ENCODE data around the gene VANGL2. TPM values are rescaled to one million over a fixed set of nuclear protein-coding genes. Genes with fewer than 3 reads are reported as not detected.

VANGL2 gene
- total and polyA plus RNA-seq, 9 of the 15 experiments (the other 6 are each of a cell fraction or from before 2014, with no cell fraction given), result 0.28 to 4.0 (median 0.98) TPM

DNA sequence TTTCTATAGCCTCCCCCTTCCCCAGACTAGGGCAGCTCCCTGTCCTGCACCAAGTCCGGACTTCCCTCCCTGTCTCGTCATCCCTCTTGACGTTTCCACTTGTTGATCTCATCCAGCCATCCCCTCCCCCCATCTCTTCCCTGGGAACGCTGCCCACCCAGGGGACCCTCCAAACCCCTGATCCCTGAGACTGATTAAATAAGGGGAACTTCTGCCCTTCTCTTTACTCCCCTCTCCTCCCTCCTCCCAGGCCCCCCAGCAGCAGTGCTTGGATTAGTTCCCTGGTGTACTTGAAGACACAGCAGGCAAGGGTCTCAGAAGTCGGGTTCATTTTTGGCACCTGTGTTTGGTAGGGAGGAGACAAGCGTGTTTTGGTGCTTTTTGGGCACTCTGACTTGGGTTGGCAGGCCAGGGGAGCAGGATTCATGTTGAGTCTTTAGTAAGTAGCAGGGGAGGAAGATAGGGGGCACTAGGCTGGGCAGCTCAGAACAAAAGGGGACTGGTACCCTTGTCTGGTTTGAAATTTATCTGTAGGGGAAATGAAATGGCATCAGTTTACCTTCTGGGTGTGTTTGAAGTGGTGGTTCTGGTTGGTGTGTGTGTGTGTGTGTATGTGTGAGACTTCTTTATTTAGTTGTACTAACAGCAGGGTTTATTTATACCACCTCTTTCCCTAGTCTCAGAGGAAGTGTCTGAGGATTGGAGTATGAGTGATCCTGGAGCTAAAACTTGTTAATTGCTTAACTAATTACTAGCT is 11.1 kb downstream of the VANGL2 start:
- H3K79me2 ChIP-seq (ENCODE audit: control insufficient read depth, insufficient read depth, low read length), result no peaks in the 10 kb centered on the region
- H3K4me1 ChIP-seq (replicated peaks in 1 of 2; ENCODE audit: control insufficient read depth in 2 of 2, insufficient read depth in 2 of 2, low read length in 2 of 2), result peaks cover 9 to 16% of the 10 kb centered on the region in 2 experiments; a peak in 4 of 5 replicates
- H2AFZ ChIP-seq (ENCODE audit: low read depth, low read length), result no peak overlapping the region
- no peaks in the 10 kb centered on the region for H3K27me3 ChIP-seq (ENCODE audit: control insufficient read depth in 2 of 2, insufficient read depth in 2 of 2, low read length in 2 of 2)
- no peaks in the 10 kb centered on the region for H3K9me3 ChIP-seq (replicated peaks; ENCODE audit: control insufficient read depth, insufficient read depth, low read depth, low read length)
- in situ Hi-C loops (cut with MboI), result no loop called here
- intact Hi-C loops (cut with micrococcal nuclease), result no loop called here
- no peak overlapping the region for H3K4me2 ChIP-seq (ENCODE audit: insufficient read depth, low read length)
- CTCF ChIA-PET (ENCODE audit: low intra/inter-chr PET ratio), result no interaction called here
- H3K9ac ChIP-seq (ENCODE audit: insufficient read depth in 1 of 2, low read depth in 2 of 2, low read length in 2 of 2), result no peak overlapping the region; a peak in 1 of 4 replicates
- H3K27ac ChIP-seq (ENCODE audit: extremely low read depth, low read depth, low read length), result no peak overlapping the region
- POLR2A ChIA-PET, result interaction anchor here (0.7 to 1.3 kb wide), 2 partner anchors 10 to 298 kb away, joined by 3 read pairs; no protein-coding TSS in a partner anchor
- H4K20me1 ChIP-seq (replicated peaks; ENCODE audit: control insufficient read depth, insufficient read depth, low read length), result no peaks in the 10 kb centered on the region
- WGBS (ENCODE audit: insufficient coverage, low coverage, missing lambda C conversion rate), result 8% methylated on average over 6 of the region's 6 CpGs
- H3K9me1 ChIP-seq (ENCODE audit: control insufficient read depth, insufficient read depth, low read length), result no peaks in the 10 kb centered on the region
- H3K4me3 ChIP-seq, result no peak overlapping the region
- FAIRE-seq (peak; percentile 6), ATAC-seq (no peak), DNase-seq (ENCODE audit: extremely low read depth in 1 of 4, low spot score in 3 of 4) (no peak)
- TF ChIP-seq ZFX (CRISPR knock-in tag; IDR thresholded peaks at IDR 0.05), result no peak
- 0 out of 2 replicates have a peak, but pooled peaks have one; percentile 35 for TF ChIP-seq ZBTB7A (IDR thresholded peaks at IDR 0.05; ENCODE audit: borderline replicate concordance, control insufficient read depth, low read depth, low read length)
- no peak for TF ChIP-seq HNRNPK (IDR thresholded peaks at IDR 0.05; ENCODE audit: low read depth, low read length, poor library complexity, severe bottlenecking)
- TF ChIP-seq PCBP1 (IDR thresholded peaks at IDR 0.05; ENCODE audit: low read depth, low read length, poor library complexity, severe bottlenecking), result no peak
- no peak for TF ChIP-seq SMAD2 (IDR thresholded peaks at IDR 0.05; ENCODE audit: low read depth, low read length)
- BruUV-seq (replicated peaks), result no TSS peak
- H3K36me3 ChIP-seq (ENCODE audit: control insufficient read depth, insufficient read depth, low read length), result no peaks in the 10 kb centered on the region; the same call in 2 of the 3 replicates

Measured in K562 (cell line).